Mesodermal cell (in vitro differentiated cells): ENCODE data around the gene SLC12A6.

Source experiments
- H3K27ac ChIP-seq: 2 replicates; pipeline ENCODE4 v1.7.0; 2013; ENCODE audit warnings: mild to moderate bottlenecking, low read depth, low read length, moderate library complexity; ENCODE audit not compliant: severe bottlenecking
- H3K36me3 ChIP-seq: 2 replicates; pipeline ENCODE4 v1.7.1; 2013; ENCODE audit warnings: mild to moderate bottlenecking, low read length, moderate library complexity; ENCODE audit not compliant: control insufficient read depth, insufficient read depth
- H3K4me1 ChIP-seq: one replicate; pipeline ENCODE4 v1.7.1; 2013; ENCODE audit warnings: mild to moderate bottlenecking, low read length; ENCODE audit not compliant: insufficient read depth, control insufficient read depth, poor library complexity, severe bottlenecking
- H3K4me3 ChIP-seq: 2 replicates; pipeline ENCODE4 v1.7.0; 2013; ENCODE audit warnings: low read length, control low read depth, mild to moderate bottlenecking; ENCODE audit not compliant: insufficient read depth, poor library complexity, severe bottlenecking; ENCODE audit errors: extremely low read depth
- H3K9me3 ChIP-seq: 2 replicates; pipeline ENCODE4 v1.7.1; 2013; ENCODE audit warnings: mild to moderate bottlenecking, low read length, moderate library complexity; ENCODE audit not compliant: control insufficient read depth
- WGBS, 2 experiments: methylation state at CpG; one replicate each; pipeline ENCODE4 v1.1.5; 2013; ENCODE audit warnings: missing lambda C conversion rate in 2 of 2; ENCODE audit not compliant: insufficient coverage in 2 of 2; 5-methylcytosine and 5-hydroxymethylcytosine counted together

SLC12A6 gene

DNA sequence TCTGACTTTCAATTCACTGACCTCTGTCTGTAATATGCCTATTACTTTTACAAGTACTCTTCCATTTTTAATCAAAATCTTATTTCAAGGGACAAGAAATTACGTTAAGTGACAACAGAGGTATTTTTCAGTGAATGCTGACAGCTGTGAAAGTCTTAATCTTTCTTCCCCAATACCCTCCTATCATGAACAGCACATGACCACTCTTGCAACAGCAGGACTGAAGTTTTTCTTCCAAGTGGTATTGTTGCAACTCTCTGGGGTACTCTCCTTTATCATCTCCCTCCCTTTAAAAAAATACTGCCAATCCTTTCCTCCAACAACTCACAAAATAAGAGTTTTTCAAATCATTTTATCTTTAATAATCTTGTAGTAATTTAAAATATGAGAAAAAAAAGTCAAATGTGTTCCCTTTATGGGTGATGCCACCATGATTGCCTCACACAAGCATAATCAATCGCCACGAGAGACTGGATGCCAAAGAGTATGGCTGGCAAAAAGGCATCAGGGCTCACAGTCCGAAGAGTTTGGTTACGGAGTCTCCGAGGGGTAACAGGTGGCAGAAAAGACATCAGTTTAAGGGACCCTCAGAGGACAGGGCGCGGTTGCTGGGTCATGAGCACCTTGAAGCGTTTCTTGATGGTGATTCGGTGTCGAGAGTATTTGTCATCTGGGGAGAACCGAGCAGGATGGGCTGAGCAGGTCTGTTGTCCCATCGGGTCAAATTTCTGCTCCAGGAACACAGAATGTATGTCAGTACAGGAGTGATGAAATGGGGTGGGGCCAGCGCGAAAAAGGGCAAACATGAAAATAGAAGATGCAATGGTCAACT lies 4.0 kb upstream of the SLC12A6 start:
- no peaks in the 10 kb centered on the region for H3K9me3 ChIP-seq
- H3K36me3 ChIP-seq: peaks cover 34% of the 10 kb centered on the region
- peak overlapping the region; percentile 78 for H3K4me3 ChIP-seq
- H3K27ac ChIP-seq: no peak overlapping the region
- 95 to 97% methylated on average over 11 to 13 of the region's 15 CpGs for WGBS, 2 experiments
- H3K4me1 ChIP-seq: no peaks in the 10 kb centered on the region

DNA sequence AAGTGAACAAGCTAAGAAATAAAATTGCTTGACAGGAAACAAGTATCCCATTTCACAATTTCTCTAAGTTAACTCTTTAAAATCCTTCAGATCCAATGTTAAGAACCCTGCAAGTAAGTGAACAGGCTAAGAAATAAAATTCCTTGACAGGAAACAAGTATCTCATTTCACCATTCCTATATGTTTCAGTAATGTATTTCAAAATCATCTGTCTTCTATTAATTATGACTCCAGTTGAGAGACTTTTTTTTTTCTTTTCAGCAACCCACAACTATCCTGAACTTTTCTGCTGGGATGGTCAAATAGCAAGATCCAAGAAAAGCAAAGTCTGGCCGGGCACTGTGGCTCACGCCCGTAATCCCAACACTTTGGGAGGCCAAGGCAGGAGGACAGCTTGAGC lies 2.4 kb upstream of the SLC12A6 start:
- H3K27ac ChIP-seq: no peak overlapping the region
- WGBS, 2 experiments: 89 to 100% methylated on average over 3 of the region's 3 CpGs
- peaks cover 34% of the 10 kb centered on the region for H3K36me3 ChIP-seq
- H3K4me3 ChIP-seq: no peak overlapping the region
- H3K4me1 ChIP-seq: no peaks in the 10 kb centered on the region
- H3K9me3 ChIP-seq: no peaks in the 10 kb centered on the region

- Histone ChIP-seq H3K4me1 (no peaks in the 10 kb centered on the region), H3K4me3 (peak overlapping the region; percentile 87), H3K27ac (peak overlapping the region; percentile 51), H3K36me3 (peaks cover 34% of the 10 kb centered on the region), H3K9me3 (no peaks in the 10 kb centered on the region)
- WGBS, 2 experiments: 64 to 78% methylated on average over 8 to 14 of the region's 16 CpGs
Measured at GRCh38 chr15:34338347-34338746, 766 bp upstream of the SLC12A6 start.

DNA sequence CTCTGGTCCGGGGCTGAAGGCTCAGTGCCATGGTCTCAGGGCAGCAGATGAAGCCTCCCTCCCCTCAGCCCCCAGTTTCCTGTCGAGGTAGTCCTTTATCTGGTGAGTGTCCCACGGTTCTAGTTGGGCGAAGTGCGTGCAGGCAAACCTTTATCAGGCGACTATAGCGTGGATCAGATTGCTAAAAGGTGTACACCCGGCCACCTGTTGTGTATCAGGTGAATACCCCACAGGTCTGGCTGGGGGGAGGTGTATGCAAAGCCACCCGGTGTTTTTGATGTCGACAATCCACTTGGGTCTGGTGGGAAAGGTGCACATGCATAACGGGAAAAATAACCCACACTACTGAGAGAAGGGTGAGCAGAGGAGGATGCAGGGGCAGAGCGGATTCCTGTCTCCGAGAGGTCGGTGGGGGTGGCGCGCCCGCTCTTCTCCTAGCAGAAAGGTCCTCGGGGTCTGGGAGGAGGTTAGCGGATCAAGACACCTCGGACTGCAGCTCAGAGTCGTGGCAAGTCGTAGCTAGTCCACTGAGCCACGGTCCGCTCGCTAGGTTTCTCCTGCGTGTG lies 507 bp downstream of the SLC12A6 start:
- peaks cover 34% of the 10 kb centered on the region for H3K36me3 ChIP-seq
- H3K9me3 ChIP-seq: no peaks in the 10 kb centered on the region
- peak overlapping the region; percentile 87 for H3K4me3 ChIP-seq
- peak overlapping the region; percentile 78 for H3K27ac ChIP-seq
- WGBS, 2 experiments: 12 to 16% methylated on average over 20 to 21 of the region's 26 CpGs
- no peaks in the 10 kb centered on the region for H3K4me1 ChIP-seq

DNA sequence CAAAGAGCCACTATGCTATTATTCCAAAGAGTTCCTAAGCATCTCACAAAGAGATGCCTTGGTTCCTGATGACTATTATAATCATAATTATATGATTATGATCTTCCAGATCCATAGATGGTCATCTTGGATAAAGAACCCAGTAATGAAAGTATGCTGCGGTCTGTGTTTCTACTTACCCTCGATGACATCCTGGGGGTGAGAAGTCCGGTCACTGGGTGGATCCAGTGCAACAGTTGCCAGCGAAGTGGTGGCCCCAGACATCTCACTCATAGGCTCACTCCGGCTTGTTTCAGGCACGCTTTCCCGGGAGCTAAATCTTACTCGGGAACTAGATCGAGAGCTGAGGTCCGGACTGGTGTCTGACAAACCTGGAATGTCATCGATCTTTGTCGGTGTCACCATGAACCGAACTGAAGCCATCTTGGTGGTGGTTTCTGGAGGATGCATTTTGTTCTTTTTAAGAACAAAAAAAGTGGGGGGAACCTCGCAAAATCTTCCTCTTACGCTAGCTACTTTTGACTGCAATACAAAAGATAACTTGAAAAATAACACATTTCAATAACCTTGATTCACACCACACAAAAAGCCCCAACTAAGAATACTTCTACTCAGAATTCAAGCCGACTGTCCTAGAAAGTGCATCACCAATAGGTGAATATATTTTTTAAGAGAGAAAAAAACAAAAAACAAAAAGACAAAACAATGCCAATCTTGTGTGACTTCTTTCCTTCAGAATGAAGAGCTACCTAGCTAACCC lies 1.2 kb downstream of the SLC12A6 start:
- Histone ChIP-seq H3K36me3 (peaks cover 27% of the 10 kb centered on the region), H3K9me3 (no peaks in the 10 kb centered on the region), H3K4me1 (no peaks in the 10 kb centered on the region), H3K4me3 (peak overlapping the region; percentile 87), H3K27ac (no peak overlapping the region)
- 93 to 97% methylated on average over 13 to 14 of the region's 16 CpGs for WGBS, 2 experiments

GRCh38 chr15:34335176-34336032 lies 2.2 kb downstream of the SLC12A6 start:
- no peak overlapping the region for H3K4me3 ChIP-seq
- H3K9me3 ChIP-seq: no peaks in the 10 kb centered on the region
- WGBS, 2 experiments: 90 to 92% methylated on average over 2 of the region's 3 CpGs
- H3K27ac ChIP-seq: no peak overlapping the region
- no peaks in the 10 kb centered on the region for H3K4me1 ChIP-seq
- H3K36me3 ChIP-seq: peaks cover 17% of the 10 kb centered on the region

GRCh38 chr15:34334672-34335071 lies 2.9 kb downstream of the SLC12A6 start:
- Histone ChIP-seq H3K4me3 (no peak overlapping the region), H3K27ac (no peak overlapping the region), H3K36me3 (peaks cover 10% of the 10 kb centered on the region), H3K4me1 (no peaks in the 10 kb centered on the region), H3K9me3 (no peaks in the 10 kb centered on the region)
- WGBS, 2 experiments: no CpG with 5 or more reads among the region's 4 CpGs

DNA sequence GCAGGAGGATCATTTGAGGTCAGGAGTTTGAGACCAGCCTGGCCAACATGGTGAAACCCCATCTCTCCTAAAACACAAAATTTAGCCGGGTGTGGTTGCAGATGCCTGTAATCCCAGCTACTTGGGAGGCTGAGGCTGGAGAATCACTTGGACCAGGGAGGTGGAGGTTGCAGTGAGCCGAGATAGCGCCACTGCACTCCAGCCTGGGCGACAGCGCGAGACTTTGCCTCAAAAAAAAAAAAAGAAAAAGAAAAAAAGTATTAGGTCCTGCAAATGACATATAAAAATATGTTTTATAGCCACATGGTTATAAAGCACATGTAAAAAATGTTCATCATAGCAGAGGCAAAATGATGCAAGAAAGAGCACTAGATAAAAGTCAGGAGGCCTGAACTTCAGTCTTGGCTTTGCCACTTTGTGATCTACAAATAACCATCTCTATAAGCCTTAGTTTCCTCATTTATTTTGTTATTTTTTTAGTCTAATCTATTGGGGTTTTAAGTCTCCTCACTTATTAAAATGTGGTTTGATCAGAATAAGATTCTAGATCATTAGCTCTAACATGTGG lies 4.9 kb downstream of the SLC12A6 start:
- H3K9me3 ChIP-seq: no peaks in the 10 kb centered on the region
- no peak overlapping the region for H3K4me3 ChIP-seq
- H3K4me1 ChIP-seq: no peaks in the 10 kb centered on the region
- 93% methylated on average over 3 of the region's 6 CpGs; no CpG with 5 or more reads in 1 of the 2 experiments for WGBS, 2 experiments
- H3K27ac ChIP-seq: no peak overlapping the region
- H3K36me3 ChIP-seq: no peaks in the 10 kb centered on the region

DNA sequence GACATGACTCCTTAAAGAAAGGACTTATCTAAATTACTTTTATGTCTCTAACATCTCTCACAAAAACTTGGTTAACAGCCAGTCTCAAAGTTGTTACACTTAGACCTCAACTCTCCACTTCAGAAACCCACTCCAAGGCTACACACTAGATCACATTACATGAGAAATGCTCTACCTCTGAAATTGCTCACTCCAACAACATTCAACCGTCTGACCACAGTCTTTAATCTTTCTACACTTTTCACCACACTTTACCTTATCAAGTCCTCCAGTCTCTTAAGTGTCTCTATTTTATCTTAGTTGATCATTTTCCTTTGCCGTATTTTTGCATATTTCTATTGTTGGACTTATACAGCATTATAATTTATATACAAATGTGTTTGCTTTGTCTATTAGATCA lies 5.8 kb downstream of the SLC12A6 start:
- H3K4me3 ChIP-seq: no peak overlapping the region
- no peaks in the 10 kb centered on the region for H3K9me3 ChIP-seq
- WGBS, 2 experiments: 67 to 88% methylated on average over 1 of the region's 2 CpGs
- no peaks in the 10 kb centered on the region for H3K36me3 ChIP-seq
- no peaks in the 10 kb centered on the region for H3K4me1 ChIP-seq
- no peak overlapping the region for H3K27ac ChIP-seq

DNA sequence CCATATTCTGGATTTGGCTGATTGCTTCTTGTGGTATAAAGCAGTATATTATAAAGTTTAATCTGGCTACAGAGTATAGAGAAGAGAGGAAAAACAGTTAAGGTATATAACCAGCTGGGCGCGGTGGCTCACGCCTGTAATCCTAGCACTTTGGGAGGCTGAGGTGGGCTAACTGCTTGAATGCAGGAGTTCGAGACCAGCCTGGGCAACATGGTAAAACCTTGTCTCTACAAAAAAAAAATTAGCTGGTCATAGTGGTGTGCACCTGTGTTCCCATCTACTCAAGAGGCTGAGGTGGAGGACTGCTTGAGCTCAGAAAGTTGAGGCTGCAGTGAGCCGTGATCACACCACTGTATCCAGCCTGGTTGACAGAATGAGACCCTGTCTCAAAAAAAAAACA lies 7.3 kb downstream of the SLC12A6 start:
- Histone ChIP-seq H3K4me3 (no peak overlapping the region), H3K36me3 (no peaks in the 10 kb centered on the region), H3K4me1 (no peaks in the 10 kb centered on the region), H3K9me3 (no peaks in the 10 kb centered on the region), H3K27ac (no peak overlapping the region)
- 90 to 94% methylated on average over 4 of the region's 5 CpGs for WGBS, 2 experiments
